GM12878 (cell line): ENCODE measurements around the gene ZNF506.

Experiments used
- CEBPB ChIP-seq, 2 experiments: fragments of 150-350 bp in 1 of 2; IDR thresholded peaks; 2 replicates each; pipeline ENCODE4 v1.6.1; 2012 to 2014; ENCODE audit warnings: low read depth in 2 of 2, low read length in 2 of 2, borderline replicate concordance in 1 of 2, inconsistent platforms in 1 of 2
- CTCF ChIP-seq, 3 experiments: IDR thresholded peaks in 2 of 3; conservative IDR thresholded peaks in 1 of 3; 2 replicates each; pipeline ENCODE4 v1.5.1; 2011; ENCODE audit warnings: low read depth in 3 of 3, low read length in 3 of 3, mild to moderate bottlenecking in 3 of 3, control low read depth in 2 of 3, moderate library complexity in 2 of 3, inconsistent platforms in 1 of 3, mixed read lengths in 1 of 3; ENCODE audit not compliant: control insufficient read depth in 2 of 3, insufficient read depth in 1 of 3; ENCODE audit errors: extremely low read depth in 1 of 3

GRCh38 chr19:19823916-19824315 lies 2.4 kb upstream of the ZNF506 start:
- TF ChIP-seq CTCF (IDR thresholded peaks at IDR 0.05 in 2 of 3, conservative IDR thresholded peaks at IDR 0.05 in 1 of 3; ENCODE audit: control insufficient read depth in 2 of 3, extremely low read depth in 1 of 3, insufficient read depth in 1 of 3, low read depth in 3 of 3, low read length in 3 of 3), result no peak
- no peak for TF ChIP-seq CEBPB (IDR thresholded peaks at IDR 0.05; ENCODE audit: borderline replicate concordance in 1 of 2, low read depth in 2 of 2, low read length in 2 of 2)
